ENCODE results near the gene SLC16A3. TPM values are rescaled to one million over a fixed set of nuclear protein-coding genes. Genes with fewer than 3 reads are reported as not detected.
A peak's percentile ranks its signal among the peaks of the same experiment; 100 is the strongest.

Gene SLC16A3
- total RNA-seq, 4 donors from 2014 or later, result 42.1 to 75.5 (median 44.2) TPM

- peak; percentile 49 to 51 for DNase-seq
- 41 to 68% methylated on average over 2 to 9 of the region's 13 CpGs for WGBS, 2 donors
- intact Hi-C loops (cut with DNase I), result no loop called here
Observed at GRCh38 chr17:82283208-82283749, 54.4 kb downstream of the SLC16A3 start.

GRCh38 chr17:82285141-82285540 lies 56.3 kb downstream of the SLC16A3 start:
- Histone ChIP-seq H3K36me3 (no peaks in the 10 kb centered on the region), H3K9me3 (no peaks in the 10 kb centered on the region), H3K27me3 (no peaks in the 10 kb centered on the region), H3K27ac (peak overlapping the region; percentile 68 to 84 (median 76)), H3K4me1 (peaks cover 14 to 36% of the 10 kb centered on the region in 2 donors), H3K4me3 (replicated peaks in 1 of 3) (no peak overlapping the region)
- WGBS, 2 donors, result 36% methylated on average over 8 of the region's 8 CpGs
- TF ChIP-seq POLR2A (IDR thresholded peaks at IDR 0.05) (no peak), CTCF (IDR thresholded peaks at IDR 0.05) (no peak)
- intact Hi-C loops (cut with DNase I), result no loop called here
- DNase-seq, result peak; percentile 73 to 77

More at GRCh38 chr17:82283208-82283749, 54.4 kb downstream of the SLC16A3 start:
- Histone ChIP-seq H3K27me3 (no peaks in the 10 kb centered on the region), H3K27ac (no peak overlapping the region), H3K36me3 (no peaks in the 10 kb centered on the region), H3K4me3 (replicated peaks in 1 of 3) (no peak overlapping the region), H3K4me1 (peaks cover 14 to 36% of the 10 kb centered on the region in 2 donors), H3K9me3 (no peaks in the 10 kb centered on the region)
- TF ChIP-seq CTCF (IDR thresholded peaks at IDR 0.05) (no peak), POLR2A (IDR thresholded peaks at IDR 0.05) (no peak)

GRCh38 chr17:82287013-82287867 lies 58.4 kb downstream of the SLC16A3 start:
- intact Hi-C loops (cut with DNase I), result no loop called here
- Histone ChIP-seq H3K27ac (peak overlapping the region in 2 of 3 donors; percentile 49 to 75), H3K27me3 (no peaks in the 10 kb centered on the region), H3K4me1 (peaks cover 18 to 30% of the 10 kb centered on the region in 2 donors), H3K4me3 (replicated peaks in 1 of 3) (no peak overlapping the region), H3K36me3 (no peaks in the 10 kb centered on the region), H3K9me3 (no peaks in the 10 kb centered on the region)
- DNase-seq, result no peak
- no peak for TF ChIP-seq CTCF (IDR thresholded peaks at IDR 0.05)
- no peak for TF ChIP-seq POLR2A (IDR thresholded peaks at IDR 0.05)
- 90 to 92% methylated on average over 8 to 9 of the region's 9 CpGs for WGBS, 2 donors

- intact Hi-C loops (cut with DNase I), result no loop called here
- DNase-seq, result no peak
- no peak for TF ChIP-seq POLR2A (IDR thresholded peaks at IDR 0.05)
- TF ChIP-seq CTCF (IDR thresholded peaks at IDR 0.05), result no peak
- 75 to 85% methylated on average over 19 of the region's 19 CpGs for WGBS, 2 donors
- Histone ChIP-seq H3K27ac (peak overlapping the region; percentile 49 to 75 (median 49)), H3K36me3 (no peaks in the 10 kb centered on the region), H3K4me1 (peaks cover 21 to 24% of the 10 kb centered on the region in 2 donors), H3K9me3 (no peaks in the 10 kb centered on the region), H3K27me3 (no peaks in the 10 kb centered on the region), H3K4me3 (replicated peaks in 1 of 3) (no peak overlapping the region)
Observed at GRCh38 chr17:82287868-82288801, 59.3 kb downstream of the SLC16A3 start.

Small RNAs within 50 kb of the gene (microRNA-seq; reads per million reads assigned to microRNA genes)
- gene MIR6787, result not detected

Other genes starting within 250 kb of the SLC16A3 start
- 10 to 100 TPM; 40.7 to 95.9 (median 78.0) TPM for gene CENPX, start 206.2 kb upstream of the SLC16A3 start, total RNA-seq
- 10 to 100 TPM; 15.3 to 33.0 (median 18.9) TPM for gene LRRC45, start 205.7 kb upstream of the SLC16A3 start, total RNA-seq
- 10 to 100 TPM; 11.8 to 23.8 (median 14.4) TPM for gene RAC3, start 197.4 kb upstream of the SLC16A3 start, total RNA-seq
- 100 to 1,000 TPM in 2 of 4 donors, 10 to 100 TPM in 2; 88.6 to 161 (median 114) TPM for gene DCXR, start 191.3 kb upstream of the SLC16A3 start, total RNA-seq
- gene RFNG, start 177.2 kb upstream of the SLC16A3 start, total RNA-seq, result 10 to 100 TPM; 36.0 to 49.0 (median 38.3) TPM
- 100 to 1,000 TPM in 2 of 4 donors, 10 to 100 TPM in 2; 80.1 to 164 (median 102) TPM for gene GPS1, start 177.1 kb upstream of the SLC16A3 start, total RNA-seq
- 10 to 100 TPM; 58.7 to 90.5 (median 75.5) TPM for gene DUS1L, start 163.2 kb upstream of the SLC16A3 start, total RNA-seq
- gene FASN, start 130.8 kb upstream of the SLC16A3 start, total RNA-seq, result 10 to 100 TPM; 23.5 to 92.5 (median 77.3) TPM
- 10 to 100 TPM; 27.1 to 79.9 (median 50.9) TPM for gene CCDC57, start 16.2 kb upstream of the SLC16A3 start, total RNA-seq
- gene CSNK1D, start 44.7 kb downstream of the SLC16A3 start, total RNA-seq, result 10 to 100 TPM; 47.3 to 91.2 (median 88.7) TPM
- 1 to 10 TPM in 2 of 4 donors, under 1 TPM in 1, not detected in 1; 0.45 to 3.0 (median 2.5) TPM for gene CD7, start 88.6 kb downstream of the SLC16A3 start, total RNA-seq
- 10 to 100 TPM in 1 of 4 donors, 1 to 10 TPM in 3; 4.1 to 15.3 (median 5.1) TPM for gene SECTM1, start 104.7 kb downstream of the SLC16A3 start, total RNA-seq
- under 1 TPM in 1 of 4 donors, not detected in 3; 0.54 TPM for gene TEX19, start 130.2 kb downstream of the SLC16A3 start, total RNA-seq
- 1 to 10 TPM in 3 of 4 donors, under 1 TPM in 1; 0.22 to 6.6 (median 3.9) TPM for gene UTS2R, start 142.7 kb downstream of the SLC16A3 start, total RNA-seq
- 10 to 100 TPM; 33.2 to 72.7 (median 40.9) TPM for gene HEXD, start 189.3 kb downstream of the SLC16A3 start, total RNA-seq
- 10 to 100 TPM; 46.5 to 57.5 (median 55.1) TPM for gene OGFOD3, start 189.5 kb downstream of the SLC16A3 start, total RNA-seq
- gene CYBC1, start 221.7 kb downstream of the SLC16A3 start, total RNA-seq, result 10 to 100 TPM; 51.2 to 66.6 (median 53.6) TPM
- 10 to 100 TPM; 47.5 to 69.7 (median 48.7) TPM for gene NARF, start 229.7 kb downstream of the SLC16A3 start, total RNA-seq